K562 (cell line): ENCODE data around the gene MYMX. TPM values are rescaled to one million over a fixed set of nuclear protein-coding genes. Genes with fewer than 3 reads are reported as not detected.
A peak's percentile ranks its signal among the peaks of the same experiment; 100 is the strongest.

Experiments used
- ARID3B ChIP-seq: fragments of 250-450 bp; sonication (Bioruptor Pico); IDR thresholded peaks from 2 replicates; pipeline ENCODE4 v1.4.0; 2020; ENCODE audit warnings: borderline replicate concordance
- C11orf30 ChIP-seq: fragments of 450-650 bp; IDR thresholded peaks from 2 replicates; pipeline ENCODE4 v1.6.1; 2016; ENCODE audit warnings: low read depth, mild to moderate bottlenecking
- CBFA2T2 ChIP-seq: fragments of 450-650 bp; conservative IDR thresholded peaks from 2 replicates; pipeline ENCODE4 v1.6.1; 2017; ENCODE audit warnings: mild to moderate bottlenecking
- GTF2E2 ChIP-seq: fragments of 200-800 bp; sonication (Bioruptor generic); IDR thresholded peaks from 2 replicates; pipeline ENCODE4 v1.6.1; 2016; ENCODE audit warnings: missing genetic modification characterization, missing compliant biosample characterization
- HDAC2 ChIP-seq: fragments of 450-650 bp; IDR thresholded peaks from 2 replicates; pipeline ENCODE4 v1.6.1; 2016; ENCODE audit warnings: mild to moderate bottlenecking
- HMG20B ChIP-seq: fragments of 250-450 bp; sonication (Bioruptor Pico); IDR thresholded peaks from 2 replicates; pipeline ENCODE4 v1.5.0; 2021; ENCODE audit warnings: mild to moderate bottlenecking
- HOXB6 ChIP-seq: fragments of 250-450 bp; sonication (Bioruptor Pico); IDR thresholded peaks from 2 replicates; pipeline ENCODE4 v1.5.1; 2022; ENCODE audit warnings: mild to moderate bottlenecking, borderline replicate concordance
- HSF4 ChIP-seq: fragments of 250-450 bp; sonication (Bioruptor Pico); IDR thresholded peaks from 2 replicates; pipeline ENCODE4 v2.1.2; 2022; ENCODE audit warnings: mild to moderate bottlenecking, moderate library complexity, borderline replicate concordance
- MTA1 ChIP-seq: fragments of 450-650 bp; IDR thresholded peaks from 2 replicates; pipeline ENCODE4 v1.6.1; 2017; ENCODE audit warnings: borderline replicate concordance
- OTX1 ChIP-seq: fragments of 450-650 bp; formaldehyde crosslinking; IDR thresholded peaks from 2 replicates; pipeline ENCODE4 v1.4.0; 2022; ENCODE audit warnings: mild to moderate bottlenecking
- POLR2B ChIP-seq: fragments of 450-650 bp; IDR thresholded peaks from 2 replicates; pipeline ENCODE4 v1.6.1; 2018; ENCODE audit warnings: low read depth; ENCODE audit not compliant: partially characterized antibody
- SIX5 ChIP-seq, 2 experiments: IDR thresholded peaks; 2 replicates each; pipeline ENCODE4 v1.6.1; 2011; ENCODE audit warnings: low read length in 2 of 2, borderline replicate concordance in 1 of 2, low read depth in 1 of 2, mild to moderate bottlenecking in 1 of 2, moderate library complexity in 1 of 2; ENCODE audit not compliant: insufficient read depth in 1 of 2
- TFE3 ChIP-seq: fragments of 450-650 bp; formaldehyde crosslinking; IDR thresholded peaks from 2 replicates; pipeline ENCODE4 v1.4.0; 2020; ENCODE audit warnings: mild to moderate bottlenecking, mixed read lengths
- XRCC4 ChIP-seq: IDR thresholded peaks from one replicate; pipeline ENCODE4 v1.6.1; 2011; ENCODE audit not compliant: insufficient read depth, insufficient read length; ENCODE audit errors: extremely low read depth
- ZBED1 ChIP-seq: IDR thresholded peaks from 2 replicates; pipeline ENCODE4 v1.6.1; 2014
- ZBTB7A ChIP-seq: IDR thresholded peaks from 2 replicates; pipeline ENCODE4 v1.6.1; 2011; ENCODE audit warnings: low read depth, mild to moderate bottlenecking, low read length, moderate library complexity, borderline replicate concordance; ENCODE audit not compliant: control insufficient read depth
- ZFX ChIP-seq: sonication (generic); formaldehyde crosslinking; IDR thresholded peaks from 2 replicates; pipeline ENCODE4 v1.8.0; 2022; ENCODE audit warnings: mild to moderate bottlenecking, missing genetic modification reagents, moderate library complexity
- ZNF408 ChIP-seq: fragments of 250-450 bp; sonication (Bioruptor Pico); IDR thresholded peaks from 2 replicates; pipeline ENCODE4 v1.4.0; 2020; ENCODE audit warnings: low read depth, mild to moderate bottlenecking, moderate library complexity
- ZNF41 ChIP-seq: fragments of 250-450 bp; sonication (Bioruptor Pico); conservative IDR thresholded peaks from 2 replicates; pipeline ENCODE4 v1.4.0; 2020; ENCODE audit warnings: mild to moderate bottlenecking
- polyA plus RNA-seq, 8 experiments: library from polyadenylated mRNA; depleted of rRNA in 4 of 8; stranded (reverse) in 5 of 8; unstranded in 3 of 8; fragments of >200 nt; fragmentation: Nextera tagmentation in 2 of 8; fragmentation: Illumina TruSeq in 1 of 8; extraction: Ambion mirVana in 2 of 8; extraction: Trizol in 1 of 8; gene quantifications; 2 replicates each; pipeline versions ENCODE4 v1.2.1 to v1.2.3, GENCODE V29; 2011 to 2014; ENCODE audit warnings: inconsistent platforms in 1 of 8, missing spikeins in 1 of 8
- total RNA-seq, 7 experiments: library from RNA; depleted of rRNA in 6 of 7; stranded (reverse); fragments of >200 nt in 6 of 7; fragmentation: Illumina TruSeq in 2 of 7; extraction: Trizol in 2 of 7; gene quantifications; 2 replicates each; pipeline versions ENCODE4 v1.2.1 to v1.2.3, GENCODE V29; 2011 to 2021; ENCODE audit warnings: low replicate concordance in 1 of 7
- TF ChIP-seq, protein P1 (sequence below): fragments of 450-650 bp; IDR thresholded peaks from 2 replicates; pipeline ENCODE4 v1.6.1; 2018; ENCODE audit not compliant: partially characterized antibody
- TF ChIP-seq, protein P2 (sequence below): fragments of 250-450 bp; sonication (Bioruptor Pico); IDR thresholded peaks from 2 replicates; pipeline ENCODE4 v1.6.1; 2021; ENCODE audit warnings: mild to moderate bottlenecking

MYMX gene
- total and polyA plus RNA-seq, 9 of the 15 experiments (the other 6 are each of a cell fraction or from before 2014, with no cell fraction given), result 0.12 TPM; not detected in 8

- TF ChIP-seq ZNF408 (CRISPR knock-in tag) (no peak), CBFA2T2 (no peak), HMG20B (CRISPR knock-in tag) (no peak), C11orf30 (no peak), ZFX (CRISPR knock-in tag) (peak; percentile 66), ARID3B (CRISPR knock-in tag) (no peak), MTA1 (no peak), TFE3 (CRISPR knock-in tag) (no peak), HDAC2 (no peak), ZBED1 (no peak), HOXB6 (CRISPR knock-in tag) (no peak), GTF2E2 (tag) (no peak), ZNF41 (no peak), OTX1 (CRISPR knock-in tag) (no peak), HSF4 (no peak), ZBTB7A (peak; percentile 84), POLR2B (no peak), SIX5 (IDR thresholded peaks at IDR 0.05; ENCODE audit: borderline replicate concordance in 1 of 2, insufficient read depth in 1 of 2, low read depth in 1 of 2, low read length in 2 of 2) (no peak), XRCC4 (no peak)
- TF ChIP-seq, protein P1, sequence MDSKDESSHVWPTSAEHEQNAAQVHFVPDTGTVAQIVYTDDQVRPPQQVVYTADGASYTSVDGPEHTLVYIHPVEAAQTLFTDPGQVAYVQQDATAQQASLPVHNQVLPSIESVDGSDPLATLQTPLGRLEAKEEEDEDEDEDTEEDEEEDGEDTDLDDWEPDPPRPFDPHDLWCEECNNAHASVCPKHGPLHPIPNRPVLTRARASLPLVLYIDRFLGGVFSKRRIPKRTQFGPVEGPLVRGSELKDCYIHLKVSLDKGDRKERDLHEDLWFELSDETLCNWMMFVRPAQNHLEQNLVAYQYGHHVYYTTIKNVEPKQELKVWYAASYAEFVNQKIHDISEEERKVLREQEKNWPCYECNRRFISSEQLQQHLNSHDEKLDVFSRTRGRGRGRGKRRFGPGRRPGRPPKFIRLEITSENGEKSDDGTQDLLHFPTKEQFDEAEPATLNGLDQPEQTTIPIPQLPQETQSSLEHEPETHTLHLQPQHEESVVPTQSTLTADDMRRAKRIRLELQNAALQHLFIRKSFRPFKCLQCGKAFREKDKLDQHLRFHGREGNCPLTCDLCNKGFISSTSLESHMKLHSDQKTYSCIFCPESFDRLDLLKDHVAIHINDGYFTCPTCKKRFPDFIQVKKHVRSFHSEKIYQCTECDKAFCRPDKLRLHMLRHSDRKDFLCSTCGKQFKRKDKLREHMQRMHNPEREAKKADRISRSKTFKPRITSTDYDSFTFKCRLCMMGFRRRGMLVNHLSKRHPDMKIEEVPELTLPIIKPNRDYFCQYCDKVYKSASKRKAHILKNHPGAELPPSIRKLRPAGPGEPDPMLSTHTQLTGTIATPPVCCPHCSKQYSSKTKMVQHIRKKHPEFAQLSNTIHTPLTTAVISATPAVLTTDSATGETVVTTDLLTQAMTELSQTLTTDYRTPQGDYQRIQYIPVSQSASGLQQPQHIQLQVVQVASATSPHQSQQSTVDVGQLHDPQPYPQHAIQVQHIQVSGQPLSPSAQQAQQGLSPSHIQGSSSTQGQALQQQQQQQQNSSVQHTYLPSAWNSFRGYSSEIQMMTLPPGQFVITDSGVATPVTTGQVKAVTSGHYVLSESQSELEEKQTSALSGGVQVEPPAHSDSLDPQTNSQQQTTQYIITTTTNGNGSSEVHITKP, result peak; percentile 29
- TF ChIP-seq, protein P2, sequence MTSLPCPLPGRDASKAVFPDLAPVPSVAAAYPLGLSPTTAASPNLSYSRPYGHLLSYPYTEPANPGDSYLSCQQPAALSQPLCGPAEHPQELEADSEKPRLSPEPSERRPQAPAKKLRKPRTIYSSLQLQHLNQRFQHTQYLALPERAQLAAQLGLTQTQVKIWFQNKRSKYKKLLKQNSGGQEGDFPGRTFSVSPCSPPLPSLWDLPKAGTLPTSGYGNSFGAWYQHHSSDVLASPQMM (CRISPR knock-in tag), result no peak
These were observed 4.7 kb downstream of the MYMX start (continued) for GRCh38 chr6:44221291-44221960.
